GM10248 (cell line): ENCODE measurements around the gene KITLG.

Source experiments
- CTCF ChIA-PET: fragments of 300-600 bp; sonication (Branson Sonifier 250); formaldehyde crosslinking; extraction: SDS; loops from one replicate; lab custom pipeline; 2021; ENCODE audit warnings: antibody characterized with exemption; lab: Yijun Ruan, JAX
- POLR2A ChIA-PET: fragments of 350-650 bp; sonication (Branson Sonifier 250); formaldehyde crosslinking; extraction: SDS; loops from one replicate; lab custom pipeline; 2020; ENCODE audit warnings: antibody characterized with exemption; lab: Yijun Ruan, JAX
- DNase-seq: peaks from one replicate; pipeline ENCODE4 v3.0.0; 2012; ENCODE audit errors: extremely low spot score
- TF ChIP-seq, protein P1 (sequence below): IDR thresholded peaks from 2 replicates; pipeline ENCODE4 v1.5.1; 2012; ENCODE audit warnings: mild to moderate bottlenecking, low read depth; ENCODE audit errors: extremely low read depth, missing control alignments, control extremely low read depth

Gene KITLG

DNA sequence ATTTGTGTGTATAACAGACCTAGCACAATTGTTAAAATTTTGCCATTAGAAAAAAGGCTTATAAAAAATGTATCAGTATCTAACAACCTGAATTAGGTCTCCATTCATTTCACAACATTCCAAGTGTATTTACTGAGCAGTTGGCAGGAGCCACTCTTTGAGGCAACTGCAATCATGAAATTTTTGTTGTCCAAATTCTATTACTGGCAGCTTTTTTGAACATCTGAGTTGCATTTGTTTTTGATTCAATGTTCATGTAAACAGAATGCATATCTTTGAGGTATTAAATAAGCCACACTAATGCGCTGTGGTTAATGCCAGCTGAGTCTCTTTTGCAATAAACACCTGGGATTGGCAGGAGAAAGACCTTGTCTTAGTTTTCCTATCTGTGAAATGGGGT, 8.7 kb downstream of the KITLG start:
- no peak for DNase-seq
- POLR2A ChIA-PET = no interaction called here
- TF ChIP-seq, protein P1, sequence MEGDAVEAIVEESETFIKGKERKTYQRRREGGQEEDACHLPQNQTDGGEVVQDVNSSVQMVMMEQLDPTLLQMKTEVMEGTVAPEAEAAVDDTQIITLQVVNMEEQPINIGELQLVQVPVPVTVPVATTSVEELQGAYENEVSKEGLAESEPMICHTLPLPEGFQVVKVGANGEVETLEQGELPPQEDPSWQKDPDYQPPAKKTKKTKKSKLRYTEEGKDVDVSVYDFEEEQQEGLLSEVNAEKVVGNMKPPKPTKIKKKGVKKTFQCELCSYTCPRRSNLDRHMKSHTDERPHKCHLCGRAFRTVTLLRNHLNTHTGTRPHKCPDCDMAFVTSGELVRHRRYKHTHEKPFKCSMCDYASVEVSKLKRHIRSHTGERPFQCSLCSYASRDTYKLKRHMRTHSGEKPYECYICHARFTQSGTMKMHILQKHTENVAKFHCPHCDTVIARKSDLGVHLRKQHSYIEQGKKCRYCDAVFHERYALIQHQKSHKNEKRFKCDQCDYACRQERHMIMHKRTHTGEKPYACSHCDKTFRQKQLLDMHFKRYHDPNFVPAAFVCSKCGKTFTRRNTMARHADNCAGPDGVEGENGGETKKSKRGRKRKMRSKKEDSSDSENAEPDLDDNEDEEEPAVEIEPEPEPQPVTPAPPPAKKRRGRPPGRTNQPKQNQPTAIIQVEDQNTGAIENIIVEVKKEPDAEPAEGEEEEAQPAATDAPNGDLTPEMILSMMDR = no peak
- CTCF ChIA-PET = interaction anchor here (0.8 to 1.9 kb wide), 2 partner anchors 11 to 14 kb away, joined by 3 to 5 read pairs; no protein-coding TSS in a partner anchor

DNA sequence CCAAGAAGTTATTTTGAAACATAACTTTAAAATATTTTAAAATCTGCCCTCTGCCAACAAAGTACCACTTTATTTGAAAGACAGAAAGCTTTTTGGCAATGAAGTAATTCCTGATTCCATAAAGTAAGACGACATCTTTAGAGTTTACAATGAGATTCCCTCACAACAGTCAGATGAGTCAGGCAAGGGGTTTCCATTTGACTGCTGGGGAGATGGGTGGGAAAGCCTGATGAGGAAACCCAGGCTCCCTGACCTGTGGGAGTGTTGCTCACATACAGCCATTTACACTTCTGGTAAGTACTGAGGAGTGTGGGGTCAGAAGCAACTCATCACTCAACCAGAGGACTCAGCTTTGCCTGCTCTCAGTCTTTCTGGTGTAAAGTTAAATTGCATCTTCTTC, 10.2 kb downstream of the KITLG start:
- ChIA-PET CTCF (interaction anchor here (1.9 kb wide), 1 partner anchor 12 kb away, joined by 5 read pairs; no protein-coding TSS in a partner anchor), POLR2A (no interaction called here)
- TF ChIP-seq, protein P1 = no peak
- DNase-seq = no peak

DNA sequence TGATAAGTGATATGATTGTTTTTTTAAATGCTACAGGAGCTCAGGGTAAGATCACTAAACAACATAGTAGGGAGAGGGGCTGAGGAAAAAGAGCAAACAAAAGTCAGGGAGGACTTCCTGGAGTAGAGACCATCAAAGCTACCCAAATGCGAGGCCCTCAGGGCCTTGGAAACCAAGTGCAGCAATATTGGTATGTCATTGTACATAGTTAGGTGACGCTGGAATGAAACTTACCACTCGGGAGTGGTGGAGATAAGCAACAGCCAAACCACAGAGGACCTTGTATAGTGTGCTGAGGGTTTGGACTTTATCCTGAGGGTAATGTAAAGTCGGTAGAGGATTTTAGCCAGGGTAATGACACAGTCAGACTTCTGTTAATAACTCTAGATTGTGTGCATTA, 13.8 kb downstream of the KITLG start:
- POLR2A ChIA-PET = no interaction called here
- CTCF ChIA-PET = interaction anchor here (1.2 kb wide), 1 partner anchor 15 kb away, joined by 3 read pairs; no protein-coding TSS in a partner anchor
- DNase-seq = no peak
- TF ChIP-seq, protein P1 = no peak

DNA sequence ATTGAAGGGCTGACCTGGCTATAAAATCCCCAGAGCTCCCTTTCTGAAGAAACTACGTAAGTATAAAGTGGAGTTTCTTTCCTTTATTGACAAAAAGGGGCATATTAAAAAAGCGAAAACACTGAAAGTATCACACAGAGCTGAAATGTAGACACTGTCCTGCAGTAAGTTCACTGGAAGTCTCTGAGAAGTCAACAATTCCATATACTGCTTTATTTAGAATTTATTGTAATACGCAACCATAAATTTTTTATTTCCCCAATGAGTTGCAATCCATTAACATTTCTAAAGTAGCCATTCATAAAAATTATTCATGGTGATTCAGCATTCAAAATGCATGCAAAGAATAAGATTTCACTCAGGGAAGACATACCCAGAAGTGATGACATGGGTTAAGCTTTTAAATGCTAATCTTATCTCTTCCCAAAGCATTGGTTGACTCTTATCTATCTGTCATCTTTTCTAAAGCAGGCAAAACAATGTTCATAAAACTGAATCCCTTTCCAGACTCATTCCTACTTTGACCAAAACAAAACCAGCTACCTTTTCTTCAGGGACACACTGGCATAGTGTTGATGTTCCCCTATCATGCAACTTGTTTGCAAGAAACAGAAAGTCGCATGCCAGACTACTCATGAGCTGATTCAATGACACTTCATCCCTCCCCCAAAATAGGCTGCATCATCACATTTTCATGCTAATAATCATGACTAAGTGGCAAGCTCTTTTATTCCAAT, 17.3 kb downstream of the KITLG start:
- TF ChIP-seq, protein P1 = no peak
- POLR2A ChIA-PET = interaction anchor here (0.6 kb wide), 1 partner anchor 11 kb away, joined by 3 read pairs; no protein-coding TSS in a partner anchor
- CTCF ChIA-PET = interaction anchor here (1.4 kb wide), 1 partner anchor 187 kb away, joined by 3 read pairs; no protein-coding TSS in a partner anchor
- DNase-seq = no peak

DNA sequence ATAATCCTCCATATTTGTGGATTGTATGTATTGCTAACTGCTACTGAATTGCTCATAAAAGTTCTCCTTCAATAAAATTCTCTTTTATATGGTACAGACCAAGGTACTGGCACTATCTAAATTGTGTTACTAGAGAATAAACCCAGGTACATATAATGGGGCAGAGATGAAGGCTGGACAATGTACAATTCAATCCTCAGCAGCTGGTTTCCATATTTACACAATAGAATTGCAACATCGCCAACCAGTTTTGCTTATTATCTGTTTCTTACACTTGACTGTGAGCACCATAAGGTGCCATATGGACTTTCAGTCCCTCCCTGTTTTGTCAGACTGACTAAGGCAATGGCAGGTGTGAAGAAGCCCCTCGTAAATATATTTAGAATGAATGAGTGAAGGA, 18.1 kb downstream of the KITLG start:
- TF ChIP-seq, protein P1 = no peak
- DNase-seq = no peak
- ChIA-PET CTCF (no interaction called here), POLR2A (interaction anchor here (0.6 kb wide), 1 partner anchor 11 kb away, joined by 3 read pairs; no protein-coding TSS in a partner anchor)

DNA sequence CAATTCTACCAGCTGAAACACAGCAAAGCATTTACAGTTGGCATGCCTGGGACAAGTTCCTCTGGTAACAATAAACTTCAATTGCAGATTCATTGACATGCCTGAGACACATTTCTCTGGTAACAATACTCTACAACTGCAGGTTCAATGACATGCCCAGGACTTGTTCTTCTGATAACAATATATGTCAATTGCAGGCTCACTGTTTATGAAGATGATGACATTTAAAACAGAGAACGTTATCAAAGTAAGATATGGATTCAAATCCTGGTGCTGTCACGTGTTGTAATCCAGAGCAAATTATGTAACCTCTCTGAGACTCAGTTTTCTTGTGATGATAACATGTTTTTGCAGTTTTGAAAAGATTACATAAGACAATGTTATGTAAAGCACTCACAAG, 20.5 kb downstream of the KITLG start:
- no peak for DNase-seq
- TF ChIP-seq, protein P1 = no peak
- ChIA-PET CTCF (interaction anchor here (1.4 kb wide), 1 partner anchor 12 kb away, joined by 3 read pairs; no protein-coding TSS in a partner anchor), POLR2A (no interaction called here)
